B cell (primary cell): ENCODE data around the gene KCNH1.

Source experiments
- EZH2 ChIP-seq: IDR thresholded peaks from 2 replicates; pipeline ENCODE4 v1.6.1; 2012; ENCODE audit warnings: borderline replicate concordance, low read depth, mild to moderate bottlenecking, moderate library complexity, low read length; ENCODE audit not compliant: insufficient read depth, poor library complexity, severe bottlenecking
- TF ChIP-seq, protein P1 (sequence below): fragments of 200-600 bp; IDR thresholded peaks from one replicate; pipeline ENCODE4 v1.8.0; 2022; ENCODE audit warnings: antibody characterized with exemption, mild to moderate bottlenecking

DNA sequence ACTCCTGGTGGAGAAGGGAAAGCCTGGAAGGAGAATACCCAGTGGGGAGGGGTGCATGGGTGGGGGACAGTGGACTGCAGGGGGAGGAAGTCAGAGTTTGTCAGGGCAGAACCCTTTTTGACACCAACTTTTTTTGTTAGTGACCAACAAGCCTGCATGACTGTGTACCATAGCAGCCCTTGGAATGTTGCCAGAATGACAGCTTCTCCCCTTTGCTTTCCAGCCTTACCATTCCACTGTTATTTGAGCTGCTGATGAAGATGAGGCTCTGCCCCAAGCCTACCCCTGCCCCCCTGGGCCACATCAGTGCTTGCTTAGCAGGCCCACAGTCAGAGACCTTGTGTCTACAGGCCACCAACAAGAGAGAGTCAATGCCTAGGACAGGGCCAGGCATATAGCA, 464.0 kb downstream of the KCNH1 start:
- TF ChIP-seq, protein P1, sequence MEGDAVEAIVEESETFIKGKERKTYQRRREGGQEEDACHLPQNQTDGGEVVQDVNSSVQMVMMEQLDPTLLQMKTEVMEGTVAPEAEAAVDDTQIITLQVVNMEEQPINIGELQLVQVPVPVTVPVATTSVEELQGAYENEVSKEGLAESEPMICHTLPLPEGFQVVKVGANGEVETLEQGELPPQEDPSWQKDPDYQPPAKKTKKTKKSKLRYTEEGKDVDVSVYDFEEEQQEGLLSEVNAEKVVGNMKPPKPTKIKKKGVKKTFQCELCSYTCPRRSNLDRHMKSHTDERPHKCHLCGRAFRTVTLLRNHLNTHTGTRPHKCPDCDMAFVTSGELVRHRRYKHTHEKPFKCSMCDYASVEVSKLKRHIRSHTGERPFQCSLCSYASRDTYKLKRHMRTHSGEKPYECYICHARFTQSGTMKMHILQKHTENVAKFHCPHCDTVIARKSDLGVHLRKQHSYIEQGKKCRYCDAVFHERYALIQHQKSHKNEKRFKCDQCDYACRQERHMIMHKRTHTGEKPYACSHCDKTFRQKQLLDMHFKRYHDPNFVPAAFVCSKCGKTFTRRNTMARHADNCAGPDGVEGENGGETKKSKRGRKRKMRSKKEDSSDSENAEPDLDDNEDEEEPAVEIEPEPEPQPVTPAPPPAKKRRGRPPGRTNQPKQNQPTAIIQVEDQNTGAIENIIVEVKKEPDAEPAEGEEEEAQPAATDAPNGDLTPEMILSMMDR: no peak
- TF ChIP-seq EZH2: no peak
